H1 (cell line): ENCODE data around the gene RELCH.

Experiments
- E2F6 ChIP-seq: IDR thresholded peaks from 2 replicates; pipeline ENCODE4 v1.6.1; 2012; ENCODE audit warnings: inconsistent platforms
- TF ChIP-seq, protein P1 (sequence below), 3 experiments: IDR thresholded peaks; 1 replicate in 2 of 3; 2 replicates in 1 of 3; pipeline versions ENCODE4 v1.5.1 to v1.6.1; 2011; ENCODE audit warnings: low read length in 3 of 3, mild to moderate bottlenecking in 3 of 3, inconsistent platforms in 2 of 3, low read depth in 1 of 3, moderate library complexity in 1 of 3; ENCODE audit not compliant: insufficient read depth in 1 of 3; ENCODE audit errors: control extremely low read depth in 1 of 3
- TF ChIP-seq, protein P2 (sequence below): IDR thresholded peaks from 2 replicates; pipeline ENCODE4 v1.6.1; 2011; ENCODE audit warnings: low read length, improper control_type of control experiment

- TF ChIP-seq, protein P1, sequence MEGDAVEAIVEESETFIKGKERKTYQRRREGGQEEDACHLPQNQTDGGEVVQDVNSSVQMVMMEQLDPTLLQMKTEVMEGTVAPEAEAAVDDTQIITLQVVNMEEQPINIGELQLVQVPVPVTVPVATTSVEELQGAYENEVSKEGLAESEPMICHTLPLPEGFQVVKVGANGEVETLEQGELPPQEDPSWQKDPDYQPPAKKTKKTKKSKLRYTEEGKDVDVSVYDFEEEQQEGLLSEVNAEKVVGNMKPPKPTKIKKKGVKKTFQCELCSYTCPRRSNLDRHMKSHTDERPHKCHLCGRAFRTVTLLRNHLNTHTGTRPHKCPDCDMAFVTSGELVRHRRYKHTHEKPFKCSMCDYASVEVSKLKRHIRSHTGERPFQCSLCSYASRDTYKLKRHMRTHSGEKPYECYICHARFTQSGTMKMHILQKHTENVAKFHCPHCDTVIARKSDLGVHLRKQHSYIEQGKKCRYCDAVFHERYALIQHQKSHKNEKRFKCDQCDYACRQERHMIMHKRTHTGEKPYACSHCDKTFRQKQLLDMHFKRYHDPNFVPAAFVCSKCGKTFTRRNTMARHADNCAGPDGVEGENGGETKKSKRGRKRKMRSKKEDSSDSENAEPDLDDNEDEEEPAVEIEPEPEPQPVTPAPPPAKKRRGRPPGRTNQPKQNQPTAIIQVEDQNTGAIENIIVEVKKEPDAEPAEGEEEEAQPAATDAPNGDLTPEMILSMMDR (IDR thresholded peaks at IDR 0.05; ENCODE audit: control extremely low read depth in 1 of 3, insufficient read depth in 1 of 3, low read depth in 1 of 3, low read length in 3 of 3): peak in 2 of 3 experiments; percentile 61; a peak in 2 of 4 replicates
- no peak for TF ChIP-seq E2F6
- TF ChIP-seq, protein P2, sequence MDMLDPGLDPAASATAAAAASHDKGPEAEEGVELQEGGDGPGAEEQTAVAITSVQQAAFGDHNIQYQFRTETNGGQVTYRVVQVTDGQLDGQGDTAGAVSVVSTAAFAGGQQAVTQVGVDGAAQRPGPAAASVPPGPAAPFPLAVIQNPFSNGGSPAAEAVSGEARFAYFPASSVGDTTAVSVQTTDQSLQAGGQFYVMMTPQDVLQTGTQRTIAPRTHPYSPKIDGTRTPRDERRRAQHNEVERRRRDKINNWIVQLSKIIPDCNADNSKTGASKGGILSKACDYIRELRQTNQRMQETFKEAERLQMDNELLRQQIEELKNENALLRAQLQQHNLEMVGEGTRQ: no peak
Measured at GRCh38 chr18:62183578-62184195, 3.4 kb upstream of the RELCH start.
